Parathyroid adenoma (tissue), 2 donors: ENCODE data around the gene ZNF33A.
"Not testable (repeated sequence)": the region's sequence is repeated elsewhere in the genome, so short reads cannot be mapped to it uniquely, and the experiment has no call there.

Experiments
- H2AFZ ChIP-seq: fragments of 300-600 bp; sonication (generic); one replicate; pipeline ENCODE4 v1.7.0; 2017; ENCODE audit warnings: antibody characterized with exemption, mild to moderate bottlenecking
- H3K27ac ChIP-seq: fragments of 300-600 bp; sonication (generic); one replicate; pipeline ENCODE4 v1.7.0; 2017
- H3K27me3 ChIP-seq: fragments of 300-600 bp; sonication (generic); one replicate; pipeline ENCODE4 v1.7.0; 2017; ENCODE audit warnings: low read length; ENCODE audit not compliant: control insufficient read depth, insufficient read depth
- H3K36me3 ChIP-seq: fragments of 300-600 bp; sonication (generic); one replicate; pipeline ENCODE4 v1.7.0; 2017; ENCODE audit warnings: low read length; ENCODE audit not compliant: control insufficient read depth, insufficient read depth
- H3K4me1 ChIP-seq: fragments of 300-600 bp; sonication (generic); one replicate; pipeline ENCODE4 v1.7.0; 2017; ENCODE audit warnings: control low read depth
- H3K4me2 ChIP-seq: fragments of 300-600 bp; sonication (generic); one replicate; pipeline ENCODE4 v1.7.0; 2017; ENCODE audit warnings: low read length
- H3K4me3 ChIP-seq: fragments of 300-600 bp; sonication (generic); one replicate; pipeline ENCODE4 v1.7.0; 2017; ENCODE audit warnings: low read depth, low read length
- H3K79me2 ChIP-seq: fragments of 300-600 bp; sonication (generic); one replicate; pipeline ENCODE4 v1.7.0; 2017; ENCODE audit warnings: control low read depth
- H3K9ac ChIP-seq: fragments of 300-600 bp; sonication (generic); one replicate; pipeline ENCODE4 v1.7.0; 2017; ENCODE audit warnings: mild to moderate bottlenecking
- H3K9me3 ChIP-seq: fragments of 300-600 bp; sonication (generic); one replicate; pipeline ENCODE4 v1.7.0; 2017; ENCODE audit warnings: low read length; ENCODE audit not compliant: control insufficient read depth
- CTCF ChIP-seq: fragments of 300-600 bp; sonication (generic); IDR thresholded peaks from one replicate; pipeline ENCODE4 v1.7.0; 2017; ENCODE audit warnings: antibody characterized with exemption, mild to moderate bottlenecking
- donor health status: primary hyperparathyroidism.

Gene ZNF33A

GRCh38 chr10:38043516-38043915, 33.0 kb downstream of the ZNF33A start:
- no peaks in the 10 kb centered on the region for H3K4me1 ChIP-seq
- no peak overlapping the region for H3K27ac ChIP-seq
- H3K9ac ChIP-seq, result no peak overlapping the region
- H3K9me3 ChIP-seq, result no peaks in the 10 kb centered on the region
- no peak overlapping the region for H3K4me3 ChIP-seq
- H2AFZ ChIP-seq, result no peak overlapping the region
- no peak overlapping the region for H3K4me2 ChIP-seq
- no peak for TF ChIP-seq CTCF
- H3K36me3 ChIP-seq, result no peaks in the 10 kb centered on the region
- peaks cover 13% of the 10 kb centered on the region for H3K79me2 ChIP-seq
- H3K27me3 ChIP-seq, result no peaks in the 10 kb centered on the region

- no peak overlapping the region for H3K4me2 ChIP-seq
- no peak overlapping the region for H3K27ac ChIP-seq
- H3K36me3 ChIP-seq, result no peaks in the 10 kb centered on the region
- H3K79me2 ChIP-seq, result peaks cover 13% of the 10 kb centered on the region
- no peak overlapping the region for H2AFZ ChIP-seq
- H3K4me1 ChIP-seq, result no peaks in the 10 kb centered on the region
- H3K9me3 ChIP-seq, result no peaks in the 10 kb centered on the region
- no peaks in the 10 kb centered on the region for H3K27me3 ChIP-seq
- H3K4me3 ChIP-seq, result no peak overlapping the region
- TF ChIP-seq CTCF, result no peak
- H3K9ac ChIP-seq, result no peak overlapping the region
Measured at GRCh38 chr10:38045129-38045528, 34.7 kb downstream of the ZNF33A start.

- no peak for TF ChIP-seq CTCF
- H3K79me2 ChIP-seq, result peaks cover 5% of the 10 kb centered on the region
- H3K27ac ChIP-seq, result no peak overlapping the region
- H3K27me3 ChIP-seq, result no peaks in the 10 kb centered on the region
- H2AFZ ChIP-seq, result no peak overlapping the region
- no peak overlapping the region for H3K4me2 ChIP-seq
- H3K4me3 ChIP-seq, result no peak overlapping the region
- no peak overlapping the region for H3K9ac ChIP-seq
- H3K36me3 ChIP-seq, result no peaks in the 10 kb centered on the region
- H3K4me1 ChIP-seq, result no peaks in the 10 kb centered on the region
- H3K9me3 ChIP-seq, result no peaks in the 10 kb centered on the region
Measured at GRCh38 chr10:38047666-38048065, 37.2 kb downstream of the ZNF33A start.

GRCh38 chr10:38050212-38050611, 39.7 kb downstream of the ZNF33A start:
- H3K4me2 ChIP-seq, result no peak overlapping the region
- no peaks in the 10 kb centered on the region for H3K27me3 ChIP-seq
- no peak overlapping the region for H3K9ac ChIP-seq
- no peak overlapping the region for H3K27ac ChIP-seq
- no peaks in the 10 kb centered on the region for H3K4me1 ChIP-seq
- H3K36me3 ChIP-seq, result peaks cover 3% of the 10 kb centered on the region
- peaks cover 2% of the 10 kb centered on the region for H3K79me2 ChIP-seq
- H2AFZ ChIP-seq, result no peak overlapping the region
- peaks cover 3% of the 10 kb centered on the region for H3K9me3 ChIP-seq
- no peak overlapping the region for H3K4me3 ChIP-seq
- TF ChIP-seq CTCF, result no peak

GRCh38 chr10:38054361-38054797, 43.9 kb downstream of the ZNF33A start:
- no peaks in the 10 kb centered on the region for H3K27me3 ChIP-seq
- no peak overlapping the region for H3K9ac ChIP-seq
- peaks cover 11% of the 10 kb centered on the region for H3K36me3 ChIP-seq
- H2AFZ ChIP-seq, result no peak overlapping the region
- H3K4me1 ChIP-seq, result no peaks in the 10 kb centered on the region
- no peak for TF ChIP-seq CTCF
- no peak overlapping the region for H3K4me3 ChIP-seq
- H3K27ac ChIP-seq, result no peak overlapping the region
- H3K4me2 ChIP-seq, result no peak overlapping the region
- peaks cover 7% of the 10 kb centered on the region for H3K9me3 ChIP-seq
- H3K79me2 ChIP-seq, result no peaks in the 10 kb centered on the region

GRCh38 chr10:38055274-38055894, 44.9 kb downstream of the ZNF33A start:
- not testable (repeated sequence) for H3K9me3 ChIP-seq, H3K4me2 ChIP-seq, H2AFZ ChIP-seq, H3K9ac ChIP-seq, H3K4me3 ChIP-seq, H3K79me2 ChIP-seq, H3K27ac ChIP-seq, H3K4me1 ChIP-seq, H3K27me3 ChIP-seq
- peaks cover 11% of the 10 kb centered on the region for H3K36me3 ChIP-seq

GRCh38 chr10:38069663-38070062, 59.2 kb downstream of the ZNF33A start:
- not testable (repeated sequence) for H3K36me3 ChIP-seq, H3K27ac ChIP-seq, H3K9ac ChIP-seq

More at GRCh38 chr10:38069663-38070062, 59.2 kb downstream of the ZNF33A start:
- H3K27me3 ChIP-seq, H3K79me2 ChIP-seq, H3K4me1 ChIP-seq, H3K4me2 ChIP-seq, H2AFZ ChIP-seq, H3K4me3 ChIP-seq, H3K9me3 ChIP-seq: not testable (repeated sequence)
